Activated T-helper 1 cell treated with anti-CD3 and anti-CD28 coated beads, Interleukin-12 subunit alpha, Interleukin-12 subunit beta, Interleukin-2, Interleukin-4 antibody, amounts not matched to agents 30 ng/mL and 10 ng/mL and 1 ng/mL, durations not matched to agents 14 hours and 24 hours and 36 hours (primary cell): ENCODE data around the gene SEMA3G. TPM values are rescaled to one million over a fixed set of nuclear protein-coding genes. Genes with fewer than 3 reads are reported as not detected.

ENCODE experiments used
- DNase-seq: peaks from one replicate; pipeline ENCODE4 v3.0.0; 2021; ENCODE audit warnings: low spot score
- H3K27ac Mint-ChIP-seq: one replicate; pipeline ENCODE4 v1.8.0; 2021; ENCODE audit warnings: mild to moderate bottlenecking, mixed read lengths
- H3K27me3 Mint-ChIP-seq: one replicate; pipeline ENCODE4 v1.8.0; 2022; ENCODE audit warnings: mild to moderate bottlenecking, moderate library complexity, mixed read lengths; ENCODE audit not compliant: insufficient read depth
- H3K36me3 Mint-ChIP-seq: one replicate; pipeline ENCODE4 v1.8.0; 2021; ENCODE audit warnings: low read depth, mixed read lengths
- H3K4me1 Mint-ChIP-seq: one replicate; pipeline ENCODE4 v1.8.0; 2021; ENCODE audit warnings: low read depth, mixed read lengths
- H3K4me3 Mint-ChIP-seq: one replicate; pipeline ENCODE4 v1.8.0; 2021; ENCODE audit warnings: mild to moderate bottlenecking, moderate library complexity, mixed read lengths
- H3K9me3 Mint-ChIP-seq: one replicate; pipeline ENCODE4 v1.8.0; 2021; ENCODE audit warnings: mixed read lengths
- intact Hi-C: fragments of 100-400 bp; cut with micrococcal nuclease; formaldehyde crosslinking; loops from one replicate; pipeline ENCODE4 v1.15.1; 2024
- total RNA-seq: library from RNA; stranded (reverse); gene quantifications from 2 replicates; pipeline ENCODE4 v1.2.3, GENCODE V29; 2022

Gene SEMA3G
- total RNA-seq, 1 donor from 2014 or later: 0.13 TPM

DNA sequence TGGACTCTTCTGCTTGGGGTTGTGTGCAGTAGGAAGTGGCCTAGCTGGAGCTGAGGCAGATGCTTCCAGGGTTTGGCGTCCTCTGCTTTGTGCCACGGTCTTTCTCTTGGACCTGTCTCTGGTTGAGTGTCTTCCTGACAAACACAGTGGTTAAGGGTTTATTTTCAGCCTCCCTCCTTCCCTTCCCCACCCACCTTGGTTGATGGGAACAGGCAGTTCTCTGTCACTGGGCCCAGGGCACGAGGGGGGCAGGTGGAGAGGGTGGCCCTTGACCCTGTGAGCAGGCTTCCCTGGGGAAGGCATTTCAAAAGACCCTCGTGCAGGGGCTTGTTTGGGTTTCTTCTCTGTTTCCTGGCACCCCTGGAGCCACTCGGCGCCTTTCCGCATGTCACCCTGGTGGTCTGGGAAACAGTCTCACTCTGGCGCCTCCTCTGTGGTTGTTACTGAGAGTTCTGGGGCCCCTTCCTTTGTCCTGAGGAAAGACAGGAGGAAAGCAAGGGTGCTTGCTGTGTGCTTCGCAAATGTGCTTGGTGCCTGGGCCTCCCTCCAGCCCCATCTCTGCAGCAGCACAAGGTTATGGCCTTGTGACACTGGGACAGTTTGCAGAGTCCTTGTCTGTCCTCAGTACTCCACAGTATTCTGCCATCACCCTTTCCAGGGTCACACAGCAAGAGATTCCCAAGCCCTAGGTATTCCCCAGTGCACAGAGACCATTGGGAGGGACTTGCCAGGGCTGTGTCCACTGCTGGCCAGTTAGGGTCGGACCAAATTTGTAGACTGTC is 40.0 kb upstream of the SEMA3G start:
- no peaks in the 10 kb centered on the region for H3K4me1 Mint-ChIP-seq
- H3K9me3 Mint-ChIP-seq: no peaks in the 10 kb centered on the region
- no peaks in the 10 kb centered on the region for H3K27me3 Mint-ChIP-seq
- peaks cover 16% of the 10 kb centered on the region for H3K36me3 Mint-ChIP-seq
- DNase-seq: no peak
- intact Hi-C loops: no loop called here
- H3K27ac Mint-ChIP-seq: peak overlapping the region; percentile 44
- H3K4me3 Mint-ChIP-seq: no peak overlapping the region

DNA sequence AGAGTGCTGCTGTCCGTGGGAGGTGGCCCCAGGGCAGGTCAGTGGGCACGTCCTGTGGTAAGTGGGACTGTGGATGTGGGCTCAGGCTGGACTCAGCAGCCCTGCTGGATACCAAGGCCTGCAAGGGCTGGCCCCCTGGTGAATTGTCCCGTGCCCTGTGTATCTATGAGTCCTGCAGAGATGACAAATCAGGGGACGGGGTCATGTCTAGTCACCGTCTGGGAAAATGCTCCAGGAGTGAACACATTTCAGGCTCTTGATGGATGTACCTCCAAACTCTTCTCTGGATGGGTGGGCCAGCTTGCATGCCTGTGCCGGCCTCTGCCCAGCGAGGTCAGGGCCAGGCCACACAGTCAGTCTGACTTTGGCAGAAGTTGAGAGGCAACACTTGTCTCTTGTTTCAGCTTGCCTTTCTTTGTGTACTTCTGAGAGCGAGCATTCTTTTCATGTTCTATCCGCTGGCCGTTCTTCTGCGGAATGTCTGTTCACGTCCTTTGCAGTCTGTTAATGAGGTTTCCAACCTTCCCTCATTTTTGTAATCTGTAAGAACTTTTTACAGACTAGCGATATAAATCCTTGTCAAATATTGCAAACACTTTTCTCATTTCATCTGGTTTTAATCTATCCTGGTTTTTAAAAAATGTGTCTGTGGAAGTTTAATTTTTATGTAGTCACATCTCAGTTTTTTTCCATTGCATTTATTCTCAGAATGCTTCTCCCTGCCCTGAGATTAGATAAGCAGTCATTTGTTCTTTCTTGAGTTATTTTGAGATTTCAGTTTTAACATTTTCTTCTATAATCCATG is 38.9 kb upstream of the SEMA3G start:
- DNase-seq: no peak
- no peak overlapping the region for H3K27ac Mint-ChIP-seq
- H3K27me3 Mint-ChIP-seq: no peaks in the 10 kb centered on the region
- H3K4me1 Mint-ChIP-seq: no peaks in the 10 kb centered on the region
- no peak overlapping the region for H3K4me3 Mint-ChIP-seq
- peaks cover 17% of the 10 kb centered on the region for H3K36me3 Mint-ChIP-seq
- intact Hi-C loops: no loop called here
- no peaks in the 10 kb centered on the region for H3K9me3 Mint-ChIP-seq

DNA sequence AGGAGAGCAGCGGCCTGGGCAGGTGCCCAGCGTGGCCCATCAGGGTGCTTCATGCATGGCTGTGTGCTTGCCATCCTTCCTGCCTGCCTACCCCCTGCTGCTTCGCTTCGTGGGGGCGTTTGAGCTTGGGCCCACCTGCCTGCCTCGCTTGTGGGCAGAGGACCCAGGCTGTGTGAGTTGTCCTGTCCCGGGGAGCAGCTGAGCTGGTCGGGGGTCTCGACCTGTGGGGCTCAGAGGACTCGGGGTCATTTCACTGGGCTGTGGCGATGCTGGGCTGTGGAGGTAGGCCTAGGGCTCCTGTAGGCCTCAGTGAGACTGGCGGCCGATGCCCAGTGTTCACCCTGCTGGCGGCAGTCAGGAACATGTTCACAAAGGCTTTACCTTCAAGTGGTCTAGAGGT is 38.2 kb upstream of the SEMA3G start:
- no peak for DNase-seq
- H3K27ac Mint-ChIP-seq: no peak overlapping the region
- peaks cover 21% of the 10 kb centered on the region for H3K36me3 Mint-ChIP-seq
- intact Hi-C loops: no loop called here
- H3K27me3 Mint-ChIP-seq: no peaks in the 10 kb centered on the region
- no peaks in the 10 kb centered on the region for H3K4me1 Mint-ChIP-seq
- H3K4me3 Mint-ChIP-seq: no peak overlapping the region
- no peaks in the 10 kb centered on the region for H3K9me3 Mint-ChIP-seq

DNA sequence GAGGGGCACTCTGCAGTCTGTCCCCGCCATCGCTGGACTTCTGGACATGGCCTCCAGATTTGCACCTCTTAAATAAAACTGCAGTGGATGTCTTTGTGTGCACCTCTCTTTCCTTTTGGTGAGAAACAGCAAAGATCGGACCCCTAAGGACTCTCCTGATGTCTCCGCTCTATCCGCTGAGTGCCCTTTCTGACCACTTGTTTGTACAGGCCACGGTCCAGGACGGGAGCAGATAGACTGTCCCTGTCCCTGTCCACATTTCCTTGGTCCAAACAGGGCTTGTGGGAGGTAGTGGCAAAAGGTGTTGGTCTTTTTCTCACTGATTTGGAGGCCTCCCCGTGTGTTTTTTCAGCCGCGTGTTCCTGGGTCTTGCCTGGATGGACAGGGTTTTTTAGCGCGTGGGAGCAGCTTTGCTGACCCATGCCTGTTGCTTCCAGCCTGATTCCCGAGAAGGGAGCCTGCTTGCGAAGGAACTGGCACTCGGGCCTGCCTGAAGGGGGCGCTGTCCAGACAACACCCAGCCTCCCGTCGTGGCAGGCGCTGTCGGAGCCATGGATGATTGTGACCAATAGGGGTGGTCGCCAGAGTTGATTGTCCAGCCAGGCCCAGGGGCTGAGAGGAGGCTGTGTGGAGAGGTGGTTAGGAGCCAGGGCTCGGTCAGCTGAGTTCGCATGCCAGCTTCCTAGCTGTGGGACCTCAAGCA is 37.1 kb upstream of the SEMA3G start:
- H3K4me1 Mint-ChIP-seq: no peaks in the 10 kb centered on the region
- H3K9me3 Mint-ChIP-seq: no peaks in the 10 kb centered on the region
- H3K27ac Mint-ChIP-seq: no peak overlapping the region
- H3K4me3 Mint-ChIP-seq: no peak overlapping the region
- peaks cover 20% of the 10 kb centered on the region for H3K36me3 Mint-ChIP-seq
- H3K27me3 Mint-ChIP-seq: no peaks in the 10 kb centered on the region
- no peak for DNase-seq
- intact Hi-C loops: no loop called here

GRCh38 chr3:52480768-52481715 is 36.1 kb upstream of the SEMA3G start:
- no peaks in the 10 kb centered on the region for H3K9me3 Mint-ChIP-seq
- H3K27ac Mint-ChIP-seq: no peak overlapping the region

GRCh38 chr3:52479877-52480575 is 35.1 kb upstream of the SEMA3G start:
- no peak overlapping the region for H3K4me3 Mint-ChIP-seq
- no peaks in the 10 kb centered on the region for H3K27me3 Mint-ChIP-seq
- H3K36me3 Mint-ChIP-seq: peaks cover 24% of the 10 kb centered on the region
- no peak overlapping the region for H3K27ac Mint-ChIP-seq
- no peak for DNase-seq
- no peaks in the 10 kb centered on the region for H3K4me1 Mint-ChIP-seq
- intact Hi-C loops: no loop called here
- no peaks in the 10 kb centered on the region for H3K9me3 Mint-ChIP-seq

More at GRCh38 chr3:52480768-52481715, 36.1 kb upstream of the SEMA3G start:
- H3K36me3 Mint-ChIP-seq: peaks cover 20% of the 10 kb centered on the region
- H3K4me1 Mint-ChIP-seq: no peaks in the 10 kb centered on the region
- no peak for DNase-seq
- no peak overlapping the region for H3K4me3 Mint-ChIP-seq
- intact Hi-C loops: no loop called here
- H3K27me3 Mint-ChIP-seq: no peaks in the 10 kb centered on the region

- Mint-ChIP-seq H3K27me3 (no peaks in the 10 kb centered on the region), H3K36me3 (peaks cover 24% of the 10 kb centered on the region), H3K9me3 (no peaks in the 10 kb centered on the region), H3K4me1 (no peaks in the 10 kb centered on the region), H3K27ac (no peak overlapping the region), H3K4me3 (no peak overlapping the region)
- intact Hi-C loops: no loop called here
- DNase-seq: no peak
Measured at GRCh38 chr3:52479037-52479876, 34.4 kb upstream of the SEMA3G start.

GRCh38 chr3:52477796-52478095 is 32.8 kb upstream of the SEMA3G start:
- no peaks in the 10 kb centered on the region for H3K27me3 Mint-ChIP-seq
- no peaks in the 10 kb centered on the region for H3K9me3 Mint-ChIP-seq
- DNase-seq: no peak
- H3K36me3 Mint-ChIP-seq: peaks cover 31% of the 10 kb centered on the region
- H3K27ac Mint-ChIP-seq: no peak overlapping the region
- H3K4me3 Mint-ChIP-seq: no peak overlapping the region
- H3K4me1 Mint-ChIP-seq: no peaks in the 10 kb centered on the region
- intact Hi-C loops: no loop called here

GRCh38 chr3:52477076-52477795 is 32.3 kb upstream of the SEMA3G start:
- no peak overlapping the region for H3K4me3 Mint-ChIP-seq
- H3K27me3 Mint-ChIP-seq: no peaks in the 10 kb centered on the region
- H3K4me1 Mint-ChIP-seq: no peaks in the 10 kb centered on the region
- no peak overlapping the region for H3K27ac Mint-ChIP-seq
- intact Hi-C loops: no loop called here
- peaks cover 29% of the 10 kb centered on the region for H3K36me3 Mint-ChIP-seq
- H3K9me3 Mint-ChIP-seq: no peaks in the 10 kb centered on the region
- no peak for DNase-seq

GRCh38 chr3:52473026-52473425 is 28.1 kb upstream of the SEMA3G start:
- H3K27ac Mint-ChIP-seq: no peak overlapping the region
- H3K4me3 Mint-ChIP-seq: no peak overlapping the region
- no peaks in the 10 kb centered on the region for H3K4me1 Mint-ChIP-seq
- H3K9me3 Mint-ChIP-seq: no peaks in the 10 kb centered on the region
- intact Hi-C loops: no loop called here
- H3K36me3 Mint-ChIP-seq: peaks cover 21% of the 10 kb centered on the region
- DNase-seq: no peak
- no peaks in the 10 kb centered on the region for H3K27me3 Mint-ChIP-seq
